Measurements from ENCODE around the gene HMMR.

DNA sequence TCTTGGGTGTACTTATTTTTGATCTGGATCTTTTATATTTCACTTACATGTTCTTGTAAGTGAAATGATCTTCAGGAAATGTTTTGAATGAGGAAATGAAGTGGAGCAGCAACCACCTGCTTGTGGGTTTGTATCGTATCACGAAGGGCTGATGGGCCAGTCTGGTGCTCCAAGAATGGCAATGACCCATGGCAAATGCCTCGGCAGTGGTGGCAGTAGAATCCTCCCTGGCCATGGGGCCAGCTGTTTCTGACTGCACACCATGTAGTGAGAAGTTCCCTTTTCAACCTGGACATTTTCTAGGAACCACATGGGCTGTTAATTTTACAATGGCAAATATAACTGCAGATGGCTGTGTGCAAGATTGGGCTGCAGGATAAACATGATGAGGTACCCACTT lies 74.9 kb downstream of the HMMR start:
- no peak for TF ChIP-seq CTCF (conservative IDR thresholded peaks at IDR 0.05; ENCODE audit: low read depth, low read length)
- TF ChIP-seq EZH2 (IDR thresholded peaks at IDR 0.05; ENCODE audit: borderline replicate concordance, low read depth, low read length, poor library complexity, severe bottlenecking), result no peak
